CD4-positive, alpha-beta T cell (primary cell): ENCODE results near the gene VAMP3. TPM values are rescaled to one million over a fixed set of nuclear protein-coding genes. Genes with fewer than 3 reads are reported as not detected.

Experiments
- ATAC-seq: fragments of 200-7000 bp; cut with Tn5 transposase; one replicate; pipeline ENCODE4 v1.10.0; 2022; ENCODE audit warnings: mild to moderate bottlenecking; ENCODE audit not compliant: poor library complexity
- CTCF ChIA-PET: fragments of 350-600 bp; sonication (Branson Sonifier 250); formaldehyde crosslinking; loops from one replicate; lab custom pipeline; 2021; ENCODE audit warnings: antibody characterized with exemption, inconsistent platforms; lab: Charles Lee
- POLR2A ChIA-PET: fragments of 350-600 bp; sonication (Branson Sonifier 250); formaldehyde crosslinking; loops from one replicate; lab custom pipeline; 2021; ENCODE audit warnings: antibody characterized with exemption, inconsistent platforms; lab: Charles Lee
- DNase-seq, 14 experiments: peaks; one replicate each; pipeline ENCODE4 v3.0.0-alpha.2; 2013 to 2020; ENCODE audit warnings: mixed read lengths in 2 of 14
- H3K27ac ChIP-seq, 2 donors: one replicate each; pipeline versions ENCODE4 v1.5.1 to v1.7.0; 2013; ENCODE audit warnings: low read length in 2 of 2, low read depth in 1 of 2, mild to moderate bottlenecking in 1 of 2
- H3K27me3 ChIP-seq, 2 experiments: 1 replicate in 1 of 2; 2 replicates in 1 of 2; pipeline versions ENCODE4 v1.6.1 to v1.7.0; 2013; ENCODE audit warnings: low read length in 2 of 2, control low read depth in 1 of 2, mild to moderate bottlenecking in 1 of 2, moderate library complexity in 1 of 2; ENCODE audit not compliant: insufficient read depth in 2 of 2, control insufficient read depth in 1 of 2
- H3K36me3 ChIP-seq: one replicate; pipeline ENCODE4 v1.6.1; 2013; ENCODE audit warnings: low read length, control low read depth; ENCODE audit not compliant: insufficient read depth
- H3K4me1 ChIP-seq: one replicate; pipeline ENCODE4 v1.6.1; 2013; ENCODE audit warnings: low read length, control low read depth; ENCODE audit not compliant: insufficient read depth
- H3K4me3 ChIP-seq: one replicate; pipeline ENCODE4 v1.5.1; 2013; ENCODE audit warnings: mild to moderate bottlenecking, low read length, moderate library complexity
- H3K9me3 ChIP-seq, 2 experiments: 1 replicate in 1 of 2; 2 replicates in 1 of 2; pipeline versions ENCODE4 v1.6.1 to v1.7.0; 2013; ENCODE audit warnings: low read length in 2 of 2, mild to moderate bottlenecking in 2 of 2, control low read depth in 1 of 2, moderate library complexity in 1 of 2; ENCODE audit not compliant: control insufficient read depth in 1 of 2, insufficient read depth in 1 of 2
- H3K27ac Mint-ChIP-seq: one replicate; pipeline ENCODE4 v1.8.0; 2020; ENCODE audit warnings: mixed read lengths
- H3K27me3 Mint-ChIP-seq: one replicate; pipeline ENCODE4 v1.8.0; 2021; ENCODE audit warnings: mixed read lengths
- H3K36me3 Mint-ChIP-seq: one replicate; pipeline ENCODE4 v1.8.0; 2021; ENCODE audit warnings: low read depth, mixed read lengths
- H3K4me1 Mint-ChIP-seq: one replicate; pipeline ENCODE4 v1.8.0; 2021; ENCODE audit warnings: low read depth, mixed read lengths
- H3K4me3 Mint-ChIP-seq: one replicate; pipeline ENCODE4 v1.8.0; 2020; ENCODE audit warnings: mild to moderate bottlenecking, mixed read lengths
- H3K9me3 Mint-ChIP-seq: one replicate; pipeline ENCODE4 v1.8.0; 2020; ENCODE audit warnings: mixed read lengths
- intact Hi-C, 2 experiments: fragments of 100-400 bp; cut with DNase I in 1 of 2; cut with micrococcal nuclease in 1 of 2; formaldehyde crosslinking; loops; one replicate each; pipeline versions ENCODE4 v1.15.1 to v1.9.0; 2023 to 2025; cut with DNase I, micrococcal nuclease
- total RNA-seq, 174 experiments: library from RNA in 2 of 174; stranded (reverse) in 2 of 174; gene quantifications; one replicate each; pipeline ENCODE4 v1.2.3 and lab custom pipeline; 2021 to 2026
- TF ChIP-seq, protein P1 (sequence below): fragments of 200-600 bp; IDR thresholded peaks from one replicate; pipeline ENCODE4 v1.8.0; 2022; ENCODE audit warnings: antibody characterized with exemption, mild to moderate bottlenecking

The VAMP3 gene
- total RNA-seq, 2 experiments from 2014 or later: 76.9 to 87.7 TPM

DNA sequence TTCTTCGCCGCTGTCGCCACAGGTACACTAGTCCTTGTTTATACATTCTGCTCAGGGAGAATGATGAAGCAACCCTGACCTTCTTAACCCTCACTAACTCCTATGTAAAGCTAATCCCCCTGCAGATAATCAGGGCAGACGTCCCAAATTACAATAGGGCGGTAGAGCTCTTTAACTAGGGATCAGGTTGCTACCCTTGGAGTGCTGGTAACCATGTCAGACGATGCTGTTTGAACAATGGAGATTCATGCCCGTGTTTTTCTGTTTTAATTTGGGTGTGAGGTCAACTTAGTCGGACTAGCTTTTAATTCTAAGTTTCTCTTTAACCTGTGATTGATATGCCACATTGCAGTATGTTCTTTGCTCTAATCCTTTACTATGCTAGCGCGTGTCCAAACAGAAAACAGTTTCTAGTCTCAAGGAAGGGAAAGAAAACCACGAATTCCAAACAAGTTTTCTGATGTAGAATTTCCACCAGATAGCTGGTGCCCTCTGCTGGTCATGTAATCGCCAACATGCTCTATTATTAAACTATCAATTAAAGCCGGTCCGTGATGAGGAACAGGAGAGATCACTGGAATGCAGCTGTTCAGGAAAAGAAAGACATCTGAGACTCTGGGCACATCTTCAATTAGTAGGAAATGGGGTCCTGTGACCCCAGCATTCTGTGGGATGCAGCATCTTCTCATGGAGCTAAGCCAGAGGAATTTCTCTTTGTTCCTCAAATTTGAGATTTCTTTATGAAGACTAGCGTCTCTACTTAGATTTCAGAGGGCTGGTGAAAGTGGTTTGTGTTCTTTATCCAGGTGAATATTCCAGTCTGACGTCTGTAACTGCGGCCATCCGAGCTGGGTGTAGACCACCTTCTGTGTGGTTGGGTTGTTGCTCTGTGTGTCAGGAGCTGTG lies 18.3 kb upstream of the VAMP3 start:
- no peaks in the 10 kb centered on the region for H3K36me3 Mint-ChIP-seq
- H3K4me3 Mint-ChIP-seq: peak overlapping the region; percentile 71

DNA sequence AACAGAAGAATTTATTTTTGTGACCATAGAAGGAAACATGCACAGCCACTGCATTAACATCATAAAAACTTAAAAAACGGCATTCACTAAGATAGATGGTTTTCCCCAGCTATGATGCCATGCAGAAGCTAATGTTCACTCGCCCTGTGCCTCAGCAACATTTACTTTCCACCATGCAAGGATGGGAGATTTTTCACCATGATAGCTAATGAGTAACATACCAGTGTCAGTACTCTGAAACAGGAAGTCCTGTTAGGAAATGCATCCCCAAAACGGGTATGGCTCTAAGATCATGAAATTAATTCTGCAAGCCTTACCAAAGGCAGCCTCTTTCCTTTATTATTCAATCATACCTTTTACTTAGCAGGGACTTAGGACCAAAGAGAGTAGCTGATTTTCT lies 17.5 kb upstream of the VAMP3 start:
- no peak overlapping the region for H3K4me3 Mint-ChIP-seq
- POLR2A ChIA-PET: interaction anchor here (2.0 to 2.9 kb wide), 3 partner anchors 48 to 85 kb away, joined by 7 to 22 read pairs (median 8); no protein-coding TSS in a partner anchor

More for the DNA sequence above, 18.3 kb upstream of the VAMP3 start:
- POLR2A ChIA-PET: interaction anchor here (0.7 to 2.9 kb wide), 6 partner anchors 8 to 84 kb away, joined by 3 to 22 read pairs (median 5); no protein-coding TSS in a partner anchor
- peak; percentile 17 to 77 (median 39) for DNase-seq
- no peaks in the 10 kb centered on the region for H3K9me3 ChIP-seq
- ATAC-seq: peak; percentile 61
- Mint-ChIP-seq H3K27me3 (peaks cover 12% of the 10 kb centered on the region), H3K4me1 (peaks cover 32% of the 10 kb centered on the region), H3K9me3 (no peaks in the 10 kb centered on the region), H3K27ac (no peak overlapping the region)
- intact Hi-C loops: loop anchor here (1.0 to 5.0 kb wide), 2 partner anchors 85 to 150 kb away; no protein-coding TSS in a partner anchor
- TF ChIP-seq, protein P1, sequence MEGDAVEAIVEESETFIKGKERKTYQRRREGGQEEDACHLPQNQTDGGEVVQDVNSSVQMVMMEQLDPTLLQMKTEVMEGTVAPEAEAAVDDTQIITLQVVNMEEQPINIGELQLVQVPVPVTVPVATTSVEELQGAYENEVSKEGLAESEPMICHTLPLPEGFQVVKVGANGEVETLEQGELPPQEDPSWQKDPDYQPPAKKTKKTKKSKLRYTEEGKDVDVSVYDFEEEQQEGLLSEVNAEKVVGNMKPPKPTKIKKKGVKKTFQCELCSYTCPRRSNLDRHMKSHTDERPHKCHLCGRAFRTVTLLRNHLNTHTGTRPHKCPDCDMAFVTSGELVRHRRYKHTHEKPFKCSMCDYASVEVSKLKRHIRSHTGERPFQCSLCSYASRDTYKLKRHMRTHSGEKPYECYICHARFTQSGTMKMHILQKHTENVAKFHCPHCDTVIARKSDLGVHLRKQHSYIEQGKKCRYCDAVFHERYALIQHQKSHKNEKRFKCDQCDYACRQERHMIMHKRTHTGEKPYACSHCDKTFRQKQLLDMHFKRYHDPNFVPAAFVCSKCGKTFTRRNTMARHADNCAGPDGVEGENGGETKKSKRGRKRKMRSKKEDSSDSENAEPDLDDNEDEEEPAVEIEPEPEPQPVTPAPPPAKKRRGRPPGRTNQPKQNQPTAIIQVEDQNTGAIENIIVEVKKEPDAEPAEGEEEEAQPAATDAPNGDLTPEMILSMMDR: peak; percentile 90
- no peak overlapping the region for H3K27ac ChIP-seq
- H3K27me3 ChIP-seq: no peaks in the 10 kb centered on the region
- no peaks in the 10 kb centered on the region for H3K36me3 ChIP-seq
- H3K4me1 ChIP-seq: peaks cover 20% of the 10 kb centered on the region
- H3K4me3 ChIP-seq: no peak overlapping the region
- CTCF ChIA-PET: interaction anchor here (0.9 to 3.9 kb wide), 13 partner anchors 9 to 88 kb away, joined by 3 to 83 read pairs (median 3); no protein-coding TSS in a partner anchor

DNA sequence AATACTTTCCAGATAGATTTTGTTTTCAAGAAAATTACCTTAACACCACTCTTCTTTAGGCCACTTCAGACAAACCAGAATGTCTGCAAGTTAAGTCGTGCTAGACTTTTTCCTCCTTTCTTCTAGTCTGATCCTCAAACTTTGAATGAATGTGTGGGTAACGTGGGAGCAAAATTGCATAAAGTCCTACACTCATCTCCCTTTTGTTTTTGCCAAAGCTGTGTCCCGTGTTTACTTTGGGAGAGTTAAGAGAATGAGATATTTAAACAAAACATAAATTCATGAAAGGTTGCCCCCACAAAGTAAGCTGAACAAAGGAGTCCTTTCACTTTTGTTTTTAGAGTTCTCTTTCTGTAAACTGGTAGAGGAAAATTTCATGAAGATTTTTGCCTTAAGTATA lies 16.9 kb upstream of the VAMP3 start:
- Histone ChIP-seq H3K4me1 (peaks cover 15% of the 10 kb centered on the region), H3K27me3 (no peaks in the 10 kb centered on the region), H3K36me3 (no peaks in the 10 kb centered on the region), H3K4me3 (no peak overlapping the region), H3K9me3 (no peaks in the 10 kb centered on the region), H3K27ac (no peak overlapping the region)
- TF ChIP-seq, protein P1: no peak
- CTCF ChIA-PET: interaction anchor here (1.1 kb wide), 1 partner anchor 12 kb away, joined by 3 read pairs; no protein-coding TSS in a partner anchor
- ATAC-seq (no peak), DNase-seq (no peak)
- peaks cover 12% of the 10 kb centered on the region for H3K27me3 Mint-ChIP-seq
- intact Hi-C loops: loop anchor here in 1 of 2 experiments (5.0 kb wide), 1 partner anchor 148 kb away; no protein-coding TSS in a partner anchor
- H3K36me3 Mint-ChIP-seq: no peaks in the 10 kb centered on the region
- H3K4me3 Mint-ChIP-seq: no peak overlapping the region
- H3K4me1 Mint-ChIP-seq: peaks cover 28% of the 10 kb centered on the region
- H3K27ac Mint-ChIP-seq: no peak overlapping the region
- H3K9me3 Mint-ChIP-seq: no peaks in the 10 kb centered on the region
- POLR2A ChIA-PET: interaction anchor here (0.6 to 2.9 kb wide), 3 partner anchors 9 to 86 kb away, joined by 3 to 22 read pairs (median 7); no protein-coding TSS in a partner anchor

More for the DNA sequence above, 17.5 kb upstream of the VAMP3 start:
- Mint-ChIP-seq H3K9me3 (no peaks in the 10 kb centered on the region), H3K36me3 (no peaks in the 10 kb centered on the region), H3K27ac (no peak overlapping the region), H3K27me3 (peaks cover 12% of the 10 kb centered on the region), H3K4me1 (peaks cover 29% of the 10 kb centered on the region)
- TF ChIP-seq, protein P1: no peak
- Histone ChIP-seq H3K27ac (no peak overlapping the region), H3K9me3 (no peaks in the 10 kb centered on the region), H3K4me1 (peaks cover 15% of the 10 kb centered on the region), H3K4me3 (no peak overlapping the region), H3K27me3 (no peaks in the 10 kb centered on the region), H3K36me3 (no peaks in the 10 kb centered on the region)
- intact Hi-C loops: loop anchor here (1.0 to 5.0 kb wide), 2 partner anchors 86 to 149 kb away; no protein-coding TSS in a partner anchor
- CTCF ChIA-PET: interaction anchor here (1.1 to 3.9 kb wide), 6 partner anchors 9 to 85 kb away, joined by 3 to 83 read pairs (median 6); no protein-coding TSS in a partner anchor
- ATAC-seq (no peak), DNase-seq (peak in 2 of 14 experiments; percentile 15 to 23)
